GM23338 (cell line): ENCODE data around the gene ZBTB7C. TPM values are rescaled to one million over a fixed set of nuclear protein-coding genes. Genes with fewer than 3 reads are reported as not detected.

ENCODE experiments used
- ATAC-seq: fragments of 200-7000 bp; cut with Tn5 transposase; 3 replicates; pipeline ENCODE4 v1.9.1; 2020
- DNase-seq: peaks from one replicate; pipeline ENCODE4 v3.0.0-alpha.2; 2015; ENCODE audit warnings: low spot score
- H2AFZ ChIP-seq: fragments of 200-600 bp; sonication (generic); 2 replicates; pipeline ENCODE4 v1.8.0; 2016; ENCODE audit warnings: antibody characterized with exemption, mild to moderate bottlenecking, moderate library complexity
- H3F3A ChIP-seq: fragments of 200-600 bp; sonication (generic); replicated peaks from 2 replicates; pipeline ENCODE4 v1.8.0; 2017; ENCODE audit warnings: antibody characterized with exemption, mixed run types, low read depth
- H3K27ac ChIP-seq: fragments of 200-600 bp; sonication (generic); 2 replicates; pipeline ENCODE4 v1.6.1; 2016; ENCODE audit warnings: low read depth
- H3K27me3 ChIP-seq: fragments of 200-600 bp; sonication (generic); 2 replicates; pipeline ENCODE4 v1.8.0; 2016; ENCODE audit warnings: mild to moderate bottlenecking, mixed run types, moderate library complexity; ENCODE audit not compliant: insufficient read depth
- H3K36me3 ChIP-seq: fragments of 200-600 bp; sonication (generic); 2 replicates; pipeline ENCODE4 v1.8.0; 2016; ENCODE audit warnings: mild to moderate bottlenecking; ENCODE audit not compliant: insufficient read depth
- H3K4me1 ChIP-seq: fragments of 200-600 bp; sonication (generic); 2 replicates; pipeline ENCODE4 v1.8.0; 2016; ENCODE audit warnings: mild to moderate bottlenecking, moderate library complexity; ENCODE audit not compliant: insufficient read depth
- H3K4me2 ChIP-seq: fragments of 200-600 bp; sonication (generic); 2 replicates; pipeline ENCODE4 v1.7.1; 2017; ENCODE audit warnings: mixed run types
- H3K4me3 ChIP-seq: fragments of 200-600 bp; sonication (generic); 2 replicates; pipeline ENCODE4 v1.6.1; 2016; ENCODE audit warnings: mixed run types
- H3K79me2 ChIP-seq: fragments of 200-600 bp; sonication (generic); replicated peaks from 2 replicates; pipeline ENCODE4 v1.8.0; 2017; ENCODE audit warnings: mild to moderate bottlenecking; ENCODE audit not compliant: insufficient read depth
- H3K9me2 ChIP-seq: fragments of 200-600 bp; sonication (generic); 2 replicates; pipeline ENCODE4 v1.8.0; 2017; ENCODE audit not compliant: insufficient read depth
- H4K20me1 ChIP-seq: fragments of 200-600 bp; sonication (generic); replicated peaks from 2 replicates; pipeline ENCODE4 v1.8.0; 2017; ENCODE audit warnings: mild to moderate bottlenecking; ENCODE audit not compliant: insufficient read depth
- H3K27ac Mint-ChIP-seq: 2 replicates; pipeline ENCODE4 v1.8.0; 2020; ENCODE audit warnings: inconsistent platforms, mild to moderate bottlenecking, moderate library complexity, mixed read lengths
- H3K27me3 Mint-ChIP-seq: 3 replicates; pipeline ENCODE4 v1.8.0; 2022; ENCODE audit warnings: low read depth, mild to moderate bottlenecking, moderate library complexity, mixed read lengths, inconsistent platforms; ENCODE audit not compliant: insufficient read depth, poor library complexity
- H3K36me3 Mint-ChIP-seq: 3 replicates; pipeline ENCODE4 v1.8.0; 2021; ENCODE audit warnings: low read depth, mild to moderate bottlenecking, inconsistent platforms, moderate library complexity, mixed read lengths
- H3K4me1 Mint-ChIP-seq: 3 replicates; pipeline ENCODE4 v1.8.0; 2020; ENCODE audit warnings: mild to moderate bottlenecking, inconsistent platforms, mixed read lengths
- H3K4me3 Mint-ChIP-seq: 3 replicates; pipeline ENCODE4 v1.8.0; 2021; ENCODE audit warnings: moderate library complexity, mild to moderate bottlenecking, inconsistent platforms, mixed read lengths
- H3K9me3 Mint-ChIP-seq: 3 replicates; pipeline ENCODE4 v1.8.0; 2020; ENCODE audit warnings: moderate library complexity, mild to moderate bottlenecking, inconsistent platforms, mixed read lengths
- CREB1 ChIP-seq: fragments of 250-450 bp; sonication (Bioruptor Pico); IDR thresholded peaks from 2 replicates; pipeline ENCODE4 v1.5.0; 2020; ENCODE audit warnings: low read depth, mild to moderate bottlenecking, moderate library complexity
- CTCF ChIP-seq, 2 experiments: fragments of 200-600 bp in 1 of 2; sonication (generic) in 1 of 2; conservative IDR thresholded peaks; 2 replicates each; pipeline versions ENCODE4 v1.5.1 to v1.6.1; 2016 to 2017; ENCODE audit warnings: antibody characterized with exemption in 2 of 2, low read depth in 2 of 2, mild to moderate bottlenecking in 2 of 2, moderate library complexity in 1 of 2
- EZH2 ChIP-seq: fragments of 200-600 bp; sonication (generic); IDR thresholded peaks from one replicate; pipeline ENCODE4 v1.8.0; 2017; ENCODE audit warnings: antibody characterized with exemption, mild to moderate bottlenecking, low read depth; ENCODE audit not compliant: unreplicated experiment
- EZH2phosphoT487 ChIP-seq: fragments of 200-600 bp; sonication (generic); IDR thresholded peaks from one replicate; pipeline ENCODE4 v1.8.1; 2018; ENCODE audit warnings: antibody characterized with exemption; ENCODE audit not compliant: unreplicated experiment
- JUNB ChIP-seq: IDR thresholded peaks from one replicate; pipeline ENCODE4 v1.6.1; 2016; ENCODE audit warnings: antibody characterized with exemption; ENCODE audit not compliant: unreplicated experiment
- NANOG ChIP-seq: IDR thresholded peaks from 2 replicates; pipeline ENCODE4 v1.6.1; 2016; ENCODE audit warnings: antibody characterized with exemption, borderline replicate concordance
- POLR2AphosphoS5 ChIP-seq: IDR thresholded peaks from 2 replicates; pipeline ENCODE4 v1.6.1; 2016; ENCODE audit warnings: antibody characterized with exemption, low read depth
- STAT1 ChIP-seq: IDR thresholded peaks from one replicate; pipeline ENCODE4 v1.6.1; 2016; ENCODE audit warnings: antibody characterized with exemption; ENCODE audit not compliant: unreplicated experiment
- ZNF114 ChIP-seq: fragments of 250-450 bp; sonication (Bioruptor Pico); IDR thresholded peaks from 2 replicates; pipeline ENCODE4 v1.5.0; 2020; ENCODE audit warnings: mild to moderate bottlenecking, moderate library complexity
- ZNF331 ChIP-seq: fragments of 250-450 bp; sonication (Bioruptor Pico); IDR thresholded peaks from 2 replicates; pipeline ENCODE4 v1.5.0; 2020; ENCODE audit warnings: low read depth, mild to moderate bottlenecking, moderate library complexity
- ZNF462 ChIP-seq: fragments of 250-450 bp; sonication (Bioruptor Pico); IDR thresholded peaks from 2 replicates; pipeline ENCODE4 v1.5.0; 2020; ENCODE audit warnings: mild to moderate bottlenecking, moderate library complexity
- polyA plus RNA-seq: library from polyadenylated mRNA; unstranded; fragments of >200 nt; fragmentation: Nextera tagmentation; extraction: Ambion mirVana; gene quantifications from 2 replicates; pipeline ENCODE4 v1.2.1, GENCODE V29; 2016
- total RNA-seq: library from RNA; depleted of rRNA; stranded (reverse); fragments of >200 nt; shearing (Covaris generic); gene quantifications from 2 replicates; pipeline ENCODE4 v1.2.3, GENCODE V29; 2014
- TF ChIP-seq, protein P1 (sequence below): IDR thresholded peaks from one replicate; pipeline ENCODE4 v1.6.1; 2018; ENCODE audit warnings: antibody characterized with exemption; ENCODE audit not compliant: unreplicated experiment
- TF ChIP-seq, protein P2 (sequence below): IDR thresholded peaks from 2 replicates; pipeline ENCODE4 v1.6.1; 2016; ENCODE audit warnings: antibody characterized with exemption

ZBTB7C gene
- total and polyA plus RNA-seq, 2 experiments from 2014 or later: 0.03 to 0.14 TPM

- Mint-ChIP-seq H3K4me1 (peaks cover 7% of the 10 kb centered on the region), H3K27ac (no peak overlapping the region), H3K9me3 (peaks cover 3% of the 10 kb centered on the region; the same call in 1 of the 3 replicates), H3K4me3 (no peak overlapping the region), H3K27me3 (peaks cover 5% of the 10 kb centered on the region), H3K36me3 (no peaks in the 10 kb centered on the region)
- Histone ChIP-seq H3K4me3 (no peak overlapping the region), H3K27ac (no peak overlapping the region), H3K79me2 (no peaks in the 10 kb centered on the region), H4K20me1 (no peaks in the 10 kb centered on the region), H3K4me1 (no peaks in the 10 kb centered on the region), H3K9me2 (no peaks in the 10 kb centered on the region), H3K27me3 (no peaks in the 10 kb centered on the region), H3K4me2 (no peak overlapping the region), H3F3A (no peaks in the 10 kb centered on the region), H2AFZ (no peak overlapping the region), H3K36me3 (no peaks in the 10 kb centered on the region)
- DNase-seq (no peak), ATAC-seq (no peak)
- TF ChIP-seq CREB1 (CRISPR knock-in tag) (no peak), STAT1 (no peak), ZNF331 (no peak), JUNB (no peak), NANOG (no peak), ZNF462 (CRISPR knock-in tag) (no peak), EZH2 (no peak), CTCF (conservative IDR thresholded peaks at IDR 0.05; ENCODE audit: low read depth in 2 of 2) (no peak), POLR2AphosphoS5 (no peak), EZH2phosphoT487 (no peak), ZNF114 (CRISPR knock-in tag) (no peak)
- TF ChIP-seq, protein P1, sequence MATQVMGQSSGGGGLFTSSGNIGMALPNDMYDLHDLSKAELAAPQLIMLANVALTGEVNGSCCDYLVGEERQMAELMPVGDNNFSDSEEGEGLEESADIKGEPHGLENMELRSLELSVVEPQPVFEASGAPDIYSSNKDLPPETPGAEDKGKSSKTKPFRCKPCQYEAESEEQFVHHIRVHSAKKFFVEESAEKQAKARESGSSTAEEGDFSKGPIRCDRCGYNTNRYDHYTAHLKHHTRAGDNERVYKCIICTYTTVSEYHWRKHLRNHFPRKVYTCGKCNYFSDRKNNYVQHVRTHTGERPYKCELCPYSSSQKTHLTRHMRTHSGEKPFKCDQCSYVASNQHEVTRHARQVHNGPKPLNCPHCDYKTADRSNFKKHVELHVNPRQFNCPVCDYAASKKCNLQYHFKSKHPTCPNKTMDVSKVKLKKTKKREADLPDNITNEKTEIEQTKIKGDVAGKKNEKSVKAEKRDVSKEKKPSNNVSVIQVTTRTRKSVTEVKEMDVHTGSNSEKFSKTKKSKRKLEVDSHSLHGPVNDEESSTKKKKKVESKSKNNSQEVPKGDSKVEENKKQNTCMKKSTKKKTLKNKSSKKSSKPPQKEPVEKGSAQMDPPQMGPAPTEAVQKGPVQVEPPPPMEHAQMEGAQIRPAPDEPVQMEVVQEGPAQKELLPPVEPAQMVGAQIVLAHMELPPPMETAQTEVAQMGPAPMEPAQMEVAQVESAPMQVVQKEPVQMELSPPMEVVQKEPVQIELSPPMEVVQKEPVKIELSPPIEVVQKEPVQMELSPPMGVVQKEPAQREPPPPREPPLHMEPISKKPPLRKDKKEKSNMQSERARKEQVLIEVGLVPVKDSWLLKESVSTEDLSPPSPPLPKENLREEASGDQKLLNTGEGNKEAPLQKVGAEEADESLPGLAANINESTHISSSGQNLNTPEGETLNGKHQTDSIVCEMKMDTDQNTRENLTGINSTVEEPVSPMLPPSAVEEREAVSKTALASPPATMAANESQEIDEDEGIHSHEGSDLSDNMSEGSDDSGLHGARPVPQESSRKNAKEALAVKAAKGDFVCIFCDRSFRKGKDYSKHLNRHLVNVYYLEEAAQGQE: no peak
- TF ChIP-seq, protein P2, sequence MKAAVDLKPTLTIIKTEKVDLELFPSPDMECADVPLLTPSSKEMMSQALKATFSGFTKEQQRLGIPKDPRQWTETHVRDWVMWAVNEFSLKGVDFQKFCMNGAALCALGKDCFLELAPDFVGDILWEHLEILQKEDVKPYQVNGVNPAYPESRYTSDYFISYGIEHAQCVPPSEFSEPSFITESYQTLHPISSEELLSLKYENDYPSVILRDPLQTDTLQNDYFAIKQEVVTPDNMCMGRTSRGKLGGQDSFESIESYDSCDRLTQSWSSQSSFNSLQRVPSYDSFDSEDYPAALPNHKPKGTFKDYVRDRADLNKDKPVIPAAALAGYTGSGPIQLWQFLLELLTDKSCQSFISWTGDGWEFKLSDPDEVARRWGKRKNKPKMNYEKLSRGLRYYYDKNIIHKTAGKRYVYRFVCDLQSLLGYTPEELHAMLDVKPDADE: no peak
Observed at GRCh38 chr18:48199399-48199798, 209.8 kb downstream of the ZBTB7C start.
